Esophagus squamous epithelium (tissue), 5 donors: ENCODE measurements around the gene ZC3H18. TPM values are rescaled to one million over a fixed set of nuclear protein-coding genes. Genes with fewer than 3 reads are reported as not detected.

ENCODE experiments used
- DNase-seq: peaks from one replicate; lab custom pipeline; 2025; lab: John Stamatoyannopoulos, UW
- H3K27ac ChIP-seq, 4 donors: fragments of 200-600 bp; sonication (generic); one replicate each; pipeline ENCODE4 v1.5.1; 2016 to 2019; ENCODE audit warnings: mild to moderate bottlenecking in 1 of 4
- H3K27me3 ChIP-seq, 4 donors: fragments of 200-600 bp; sonication (generic); 1 replicate in 3 of 4; 2 replicates in 1 of 4; pipeline versions ENCODE4 v1.5.1 to v1.6.0; 2017 to 2021; ENCODE audit warnings: antibody characterized with exemption in 1 of 4
- H3K36me3 ChIP-seq, 3 donors: fragments of 200-600 bp; sonication (generic); one replicate each; pipeline ENCODE4 v1.5.1; 2016 to 2019
- H3K4me1 ChIP-seq, 3 donors: fragments of 200-600 bp; sonication (generic); one replicate each; pipeline ENCODE4 v1.5.1; 2017 to 2019
- H3K4me3 ChIP-seq, 4 donors: fragments of 200-600 bp; sonication (generic); 1 replicate in 3 of 4; 2 replicates in 1 of 4; pipeline ENCODE4 v1.5.1; 2016 to 2019; ENCODE audit warnings: mild to moderate bottlenecking in 2 of 4, moderate library complexity in 1 of 4
- H3K9me3 ChIP-seq, 3 donors: fragments of 200-600 bp; sonication (generic); one replicate each; pipeline ENCODE4 v1.5.1; 2016 to 2019
- CTCF ChIP-seq, 6 experiments: fragments of 450-650 bp in 4 of 6; fragments of 200-600 bp in 2 of 6; sonication (generic) in 2 of 6; IDR thresholded peaks; one replicate each; pipeline ENCODE4 v1.5.1; 2016 to 2019; ENCODE audit warnings: antibody characterized with exemption in 6 of 6, mild to moderate bottlenecking in 4 of 6, moderate library complexity in 4 of 6
- POLR2A ChIP-seq, 4 donors: fragments of 450-650 bp; IDR thresholded peaks; one replicate each; pipeline ENCODE4 v1.6.1; 2017; ENCODE audit warnings: antibody characterized with exemption in 4 of 4, mild to moderate bottlenecking in 4 of 4, moderate library complexity in 3 of 4
- WGBS, 2 donors: methylation state at CpG; one replicate each; pipeline ENCODE4 v1.1.5; 2018; 5-methylcytosine and 5-hydroxymethylcytosine counted together
- intact Hi-C: fragments of 100-400 bp; cut with DNase I; formaldehyde crosslinking; loops from one replicate; pipeline ENCODE4 v1.15.0; 2022
- total RNA-seq, 4 donors: library from RNA; depleted of rRNA; stranded (reverse); fragments of >200 nt; gene quantifications; one replicate each; pipeline ENCODE4 v1.1.0, GENCODE V29; 2016
- donor health status: DM: yes; HTN: yes; CAD: no.

Gene ZC3H18
- total RNA-seq, 4 donors from 2014 or later = 15.4 to 27.3 (median 17.5) TPM

GRCh38 chr16:88591577-88592021, 21.4 kb downstream of the ZC3H18 start:
- H3K4me1 ChIP-seq = no peaks in the 10 kb centered on the region
- 65 to 66% methylated on average over 10 of the region's 10 CpGs for WGBS, 2 donors
- H3K36me3 ChIP-seq = peaks cover 17 to 97% (median 24%) of the 10 kb centered on the region in 3 donors
- H3K4me3 ChIP-seq = no peak overlapping the region
- peak; percentile 27 for DNase-seq
- H3K27ac ChIP-seq = peak overlapping the region in 1 of 4 donors; percentile 14
- H3K27me3 ChIP-seq = no peaks in the 10 kb centered on the region
- intact Hi-C loops = no loop called here
- TF ChIP-seq CTCF (IDR thresholded peaks at IDR 0.05) = no peak
- no peak for TF ChIP-seq POLR2A (IDR thresholded peaks at IDR 0.05)
- H3K9me3 ChIP-seq = no peaks in the 10 kb centered on the region

GRCh38 chr16:88593061-88593460, 22.9 kb downstream of the ZC3H18 start:
- no peak overlapping the region for H3K27ac ChIP-seq
- H3K9me3 ChIP-seq = no peaks in the 10 kb centered on the region
- intact Hi-C loops = no loop called here
- no peak overlapping the region for H3K4me3 ChIP-seq
- no peak for DNase-seq
- no peaks in the 10 kb centered on the region for H3K4me1 ChIP-seq
- WGBS, 2 donors = 91 to 97% methylated on average over 11 to 12 of the region's 12 CpGs
- H3K27me3 ChIP-seq = no peaks in the 10 kb centered on the region
- H3K36me3 ChIP-seq = peaks cover 2 to 93% (median 11%) of the 10 kb centered on the region in 3 donors
- TF ChIP-seq POLR2A (IDR thresholded peaks at IDR 0.05) = no peak
- TF ChIP-seq CTCF (IDR thresholded peaks at IDR 0.05) = no peak

- intact Hi-C loops = no loop called here
These were observed 23.3 kb downstream of the ZC3H18 start for GRCh38 chr16:88593489-88593888.

GRCh38 chr16:88593910-88594309, 23.7 kb downstream of the ZC3H18 start:
- Histone ChIP-seq H3K27me3 (no peaks in the 10 kb centered on the region), H3K4me3 (no peak overlapping the region), H3K27ac (no peak overlapping the region), H3K4me1 (peaks cover 0 to 3% (median 0%) of the 10 kb centered on the region in 3 donors), H3K9me3 (no peaks in the 10 kb centered on the region), H3K36me3 (peaks cover 4 to 93% (median 7%) of the 10 kb centered on the region in 3 donors)
- no peak for DNase-seq
- intact Hi-C loops = no loop called here
- no peak for TF ChIP-seq CTCF (IDR thresholded peaks at IDR 0.05)
- TF ChIP-seq POLR2A (IDR thresholded peaks at IDR 0.05) = no peak
- 92 to 96% methylated on average over 6 of the region's 6 CpGs for WGBS, 2 donors

More at GRCh38 chr16:88593489-88593888, 23.3 kb downstream of the ZC3H18 start:
- no peaks in the 10 kb centered on the region for H3K27me3 ChIP-seq
- H3K9me3 ChIP-seq = no peaks in the 10 kb centered on the region
- no peak for DNase-seq
- no peak overlapping the region for H3K27ac ChIP-seq
- peaks cover 4 to 93% (median 6%) of the 10 kb centered on the region in 3 donors for H3K36me3 ChIP-seq
- H3K4me3 ChIP-seq = no peak overlapping the region
- 77 to 92% methylated on average over 11 of the region's 11 CpGs for WGBS, 2 donors
- no peaks in the 10 kb centered on the region for H3K4me1 ChIP-seq
- TF ChIP-seq POLR2A (IDR thresholded peaks at IDR 0.05) = no peak
- no peak for TF ChIP-seq CTCF (IDR thresholded peaks at IDR 0.05)

GRCh38 chr16:88595101-88595500, 24.9 kb downstream of the ZC3H18 start:
- Histone ChIP-seq H3K4me1 (peaks cover 0 to 15% (median 4%) of the 10 kb centered on the region in 3 donors), H3K36me3 (peaks cover 10 to 93% (median 19%) of the 10 kb centered on the region in 3 donors), H3K27me3 (no peaks in the 10 kb centered on the region), H3K9me3 (no peaks in the 10 kb centered on the region), H3K27ac (no peak overlapping the region), H3K4me3 (no peak overlapping the region)
- WGBS, 2 donors = 87 to 91% methylated on average over 6 of the region's 6 CpGs
- TF ChIP-seq POLR2A (IDR thresholded peaks at IDR 0.05) = no peak
- TF ChIP-seq CTCF (IDR thresholded peaks at IDR 0.05) = no peak
- intact Hi-C loops = no loop called here
- DNase-seq = no peak
